Measurements from ENCODE around the gene BPIFB4. TPM values are rescaled to one million over a fixed set of nuclear protein-coding genes. Genes with fewer than 3 reads are reported as not detected.
"Not testable (repeated sequence)": the region's sequence is repeated elsewhere in the genome, so short reads cannot be mapped to it uniquely, and the experiment has no call there.

Gene BPIFB4
- total and polyA plus RNA-seq, 2 donors (not counting 1 experiment from before 2014, with no cell fraction given): not detected

DNA sequence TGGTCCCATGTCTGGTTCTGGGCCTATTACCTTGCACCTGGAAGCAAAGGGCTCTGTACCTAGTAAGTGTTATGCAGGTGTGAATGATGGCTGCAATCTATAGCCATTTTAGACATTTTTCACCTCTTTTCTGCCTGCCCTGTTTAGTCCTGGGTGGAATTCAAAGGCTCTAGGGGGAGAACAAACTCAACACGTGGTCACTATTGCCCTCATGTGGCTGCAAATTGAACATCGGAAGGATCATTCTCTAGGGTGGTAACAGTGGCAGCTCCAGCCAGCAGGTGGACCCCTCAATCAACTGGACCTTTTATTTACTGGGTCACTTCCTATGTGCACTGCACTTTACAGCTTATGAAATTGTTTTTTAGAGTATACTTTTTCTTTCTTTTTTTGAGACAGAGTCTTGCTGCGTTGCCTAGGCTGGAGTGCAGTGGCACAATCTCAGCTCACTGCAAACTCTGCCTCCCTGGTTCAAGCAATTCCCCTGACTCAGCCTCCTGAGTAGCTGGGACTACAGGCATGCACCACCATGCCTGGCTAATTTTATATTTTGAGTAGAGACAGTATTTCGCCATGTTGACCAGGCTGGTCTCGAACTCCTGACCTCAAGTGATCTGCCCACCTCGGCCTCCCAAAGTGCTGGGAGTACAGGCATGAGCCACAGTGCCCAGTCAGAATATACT is 16.6 kb downstream of the BPIFB4 start:
- not testable (repeated sequence) for H2AFZ ChIP-seq (ENCODE audit: low read length); H3K27ac ChIP-seq (ENCODE audit: insufficient read depth, low read length); H3K9ac ChIP-seq (ENCODE audit: insufficient read depth, low read length); H3K79me2 ChIP-seq (ENCODE audit: control insufficient read depth, insufficient read depth, low read length); H3K4me1 ChIP-seq (ENCODE audit: control insufficient read depth, extremely low read depth, insufficient read depth, low read length); H3K9me3 ChIP-seq (ENCODE audit: control insufficient read depth, insufficient read depth, low read depth, low read length); H3K27me3 ChIP-seq (ENCODE audit: control insufficient read depth, insufficient read depth, low read length); H3K36me3 ChIP-seq (ENCODE audit: control insufficient read depth, insufficient read depth, low read length); H3K4me2 ChIP-seq (ENCODE audit: extremely low read depth, insufficient read depth, low read length); H4K20me1 ChIP-seq (ENCODE audit: control insufficient read depth, extremely low read depth, insufficient read depth, low read length); H3K4me3 ChIP-seq (replicated peaks in 1 of 4; ENCODE audit: control extremely low read depth in 1 of 4, insufficient read depth in 1 of 4, low read depth in 3 of 4, low read length in 4 of 4)
- DNase-seq (ENCODE audit: low read depth in 2 of 2): peak; percentile 28 to 34
- TF ChIP-seq, protein P1, sequence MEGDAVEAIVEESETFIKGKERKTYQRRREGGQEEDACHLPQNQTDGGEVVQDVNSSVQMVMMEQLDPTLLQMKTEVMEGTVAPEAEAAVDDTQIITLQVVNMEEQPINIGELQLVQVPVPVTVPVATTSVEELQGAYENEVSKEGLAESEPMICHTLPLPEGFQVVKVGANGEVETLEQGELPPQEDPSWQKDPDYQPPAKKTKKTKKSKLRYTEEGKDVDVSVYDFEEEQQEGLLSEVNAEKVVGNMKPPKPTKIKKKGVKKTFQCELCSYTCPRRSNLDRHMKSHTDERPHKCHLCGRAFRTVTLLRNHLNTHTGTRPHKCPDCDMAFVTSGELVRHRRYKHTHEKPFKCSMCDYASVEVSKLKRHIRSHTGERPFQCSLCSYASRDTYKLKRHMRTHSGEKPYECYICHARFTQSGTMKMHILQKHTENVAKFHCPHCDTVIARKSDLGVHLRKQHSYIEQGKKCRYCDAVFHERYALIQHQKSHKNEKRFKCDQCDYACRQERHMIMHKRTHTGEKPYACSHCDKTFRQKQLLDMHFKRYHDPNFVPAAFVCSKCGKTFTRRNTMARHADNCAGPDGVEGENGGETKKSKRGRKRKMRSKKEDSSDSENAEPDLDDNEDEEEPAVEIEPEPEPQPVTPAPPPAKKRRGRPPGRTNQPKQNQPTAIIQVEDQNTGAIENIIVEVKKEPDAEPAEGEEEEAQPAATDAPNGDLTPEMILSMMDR (conservative IDR thresholded peaks at IDR 0.05 in 1 of 2, IDR thresholded peaks at IDR 0.05 in 1 of 2; ENCODE audit: low read depth in 1 of 2, low read length in 2 of 2): peak; percentile 51 to 54

DNA sequence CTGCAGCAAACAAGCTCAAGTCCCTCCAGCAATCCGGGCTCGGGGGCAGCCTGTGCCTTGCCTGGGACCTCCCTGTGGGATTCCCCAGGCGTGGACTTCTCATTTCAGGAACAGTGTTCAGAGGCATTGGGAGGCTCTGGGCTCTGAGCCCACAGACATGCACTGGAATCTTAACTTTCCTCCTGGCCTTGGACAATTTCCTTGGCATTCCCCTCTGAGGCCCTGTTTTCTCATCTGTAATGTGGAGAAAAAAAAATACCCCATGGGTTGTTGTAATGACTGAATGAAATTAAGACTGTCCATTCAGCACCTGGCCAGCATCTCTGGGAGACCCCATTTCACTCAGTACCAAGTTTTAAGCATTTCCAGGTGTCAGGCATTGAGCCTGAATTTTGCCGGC is 17.6 kb downstream of the BPIFB4 start:
- Histone ChIP-seq H3K9ac (ENCODE audit: insufficient read depth, low read length) (no peak overlapping the region), H3K27ac (ENCODE audit: insufficient read depth, low read length) (no peak overlapping the region), H3K27me3 (ENCODE audit: control insufficient read depth, insufficient read depth, low read length) (no peaks in the 10 kb centered on the region), H3K4me1 (ENCODE audit: control insufficient read depth, extremely low read depth, insufficient read depth, low read length) (no peaks in the 10 kb centered on the region), H4K20me1 (ENCODE audit: control insufficient read depth, extremely low read depth, insufficient read depth, low read length) (no peaks in the 10 kb centered on the region), H3K4me2 (ENCODE audit: extremely low read depth, insufficient read depth, low read length) (no peak overlapping the region), H2AFZ (ENCODE audit: low read length) (no peak overlapping the region), H3K79me2 (ENCODE audit: control insufficient read depth, insufficient read depth, low read length) (no peaks in the 10 kb centered on the region), H3K36me3 (ENCODE audit: control insufficient read depth, insufficient read depth, low read length) (no peaks in the 10 kb centered on the region), H3K9me3 (ENCODE audit: control insufficient read depth, insufficient read depth, low read depth, low read length) (no peaks in the 10 kb centered on the region), H3K4me3 (replicated peaks in 1 of 4; ENCODE audit: control extremely low read depth in 1 of 4, insufficient read depth in 1 of 4, low read depth in 3 of 4, low read length in 4 of 4) (no peak overlapping the region)
- no peak for DNase-seq (ENCODE audit: low read depth in 2 of 2)
- TF ChIP-seq, protein P1 (conservative IDR thresholded peaks at IDR 0.05 in 1 of 2, IDR thresholded peaks at IDR 0.05 in 1 of 2; ENCODE audit: low read depth in 1 of 2, low read length in 2 of 2): no peak
- no peak for TF ChIP-seq EZH2 (IDR thresholded peaks at IDR 0.05; ENCODE audit: low read length, missing control alignments)

DNA sequence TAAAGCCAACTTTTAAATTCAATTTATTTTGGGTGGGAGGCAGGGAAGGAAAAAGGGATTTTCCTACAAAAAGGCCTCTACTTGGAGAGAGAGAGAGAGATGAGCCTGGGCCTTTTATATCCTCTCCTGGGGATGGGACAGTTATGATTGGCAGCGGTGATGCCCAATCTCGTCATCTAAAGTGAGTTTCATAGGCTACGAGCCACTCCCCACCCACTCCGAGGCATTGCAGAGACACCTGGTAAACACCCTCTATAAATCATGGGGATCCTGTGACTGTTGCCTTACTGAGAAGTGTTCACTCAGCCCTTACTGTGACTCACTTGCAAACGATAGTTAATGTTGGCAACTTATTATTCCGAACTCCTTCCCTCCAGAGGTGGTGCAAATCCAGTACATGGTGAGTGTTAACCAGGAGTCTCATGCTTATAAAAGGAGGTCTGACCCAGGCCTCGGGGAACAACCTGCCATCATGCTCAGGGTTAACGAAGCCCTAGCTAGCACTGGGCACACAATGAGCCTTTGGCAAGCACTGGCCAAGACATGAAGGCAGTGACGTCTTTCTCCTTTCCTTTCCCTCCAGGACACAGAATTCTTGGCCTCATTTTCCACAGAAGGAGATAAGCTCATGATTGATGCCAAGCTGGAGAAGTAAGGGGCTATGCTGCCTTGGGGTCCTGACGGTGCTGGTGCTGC is 20.5 kb downstream of the BPIFB4 start:
- Histone ChIP-seq H3K36me3 (ENCODE audit: control insufficient read depth, insufficient read depth, low read length) (no peaks in the 10 kb centered on the region), H3K4me1 (ENCODE audit: control insufficient read depth, extremely low read depth, insufficient read depth, low read length) (no peaks in the 10 kb centered on the region), H3K79me2 (ENCODE audit: control insufficient read depth, insufficient read depth, low read length) (no peaks in the 10 kb centered on the region), H2AFZ (ENCODE audit: low read length) (no peak overlapping the region), H3K4me3 (replicated peaks in 1 of 4; ENCODE audit: control extremely low read depth in 1 of 4, insufficient read depth in 1 of 4, low read depth in 3 of 4, low read length in 4 of 4) (no peak overlapping the region), H3K4me2 (ENCODE audit: extremely low read depth, insufficient read depth, low read length) (no peak overlapping the region), H3K27ac (ENCODE audit: insufficient read depth, low read length) (no peak overlapping the region), H3K27me3 (ENCODE audit: control insufficient read depth, insufficient read depth, low read length) (no peaks in the 10 kb centered on the region), H4K20me1 (ENCODE audit: control insufficient read depth, extremely low read depth, insufficient read depth, low read length) (no peaks in the 10 kb centered on the region), H3K9ac (ENCODE audit: insufficient read depth, low read length) (no peak overlapping the region), H3K9me3 (ENCODE audit: control insufficient read depth, insufficient read depth, low read depth, low read length) (no peaks in the 10 kb centered on the region)
- DNase-seq (ENCODE audit: low read depth in 2 of 2): no peak
- TF ChIP-seq, protein P1 (conservative IDR thresholded peaks at IDR 0.05 in 1 of 2, IDR thresholded peaks at IDR 0.05 in 1 of 2; ENCODE audit: low read depth in 1 of 2, low read length in 2 of 2): no peak
- TF ChIP-seq EZH2 (IDR thresholded peaks at IDR 0.05; ENCODE audit: low read length, missing control alignments): no peak

Data from fibroblast of lung (primary cell).